GM12873 (cell line): ENCODE measurements around the gene LRMDA.

Source experiments
- CTCF ChIP-seq: IDR thresholded peaks from 2 replicates; pipeline ENCODE4 v1.5.1; 2012; ENCODE audit warnings: low read depth, mild to moderate bottlenecking, moderate library complexity, low read length, control low read depth; ENCODE audit not compliant: insufficient read depth; ENCODE audit errors: missing control alignments

The LRMDA gene

GRCh38 chr10:75422913-75423312 is 8.5 kb upstream of the LRMDA start:
- no peak for TF ChIP-seq CTCF

- TF ChIP-seq CTCF, result no peak
These were observed 6.9 kb upstream of the LRMDA start for GRCh38 chr10:75424571-75424970.

- TF ChIP-seq CTCF, result no peak
These were observed 5.9 kb upstream of the LRMDA start for GRCh38 chr10:75425291-75426079.

- TF ChIP-seq CTCF, result no peak
These were observed 4.5 kb upstream of the LRMDA start for GRCh38 chr10:75426880-75427279.

- TF ChIP-seq CTCF, result no peak
These were observed 3.5 kb upstream of the LRMDA start for GRCh38 chr10:75427951-75428350.

GRCh38 chr10:75428434-75429158 is 2.8 kb upstream of the LRMDA start:
- TF ChIP-seq CTCF, result no peak

GRCh38 chr10:75429159-75429827 is 2.1 kb upstream of the LRMDA start:
- TF ChIP-seq CTCF, result no peak
